ENCODE data around the gene ADD1. TPM values are rescaled to one million over a fixed set of nuclear protein-coding genes. Genes with fewer than 3 reads are reported as not detected.

ADD1 gene
- total RNA-seq, 6 experiments from 2014 or later, result 94.4 to 120 (median 103) TPM

- no peaks in the 10 kb centered on the region for H3K27me3 ChIP-seq
- no peaks in the 10 kb centered on the region for H3K36me3 ChIP-seq
- H3K4me1 ChIP-seq, result peaks cover 0 to 41% (median 5%) of the 10 kb centered on the region in 4 donors
- H3K4me3 ChIP-seq, result peak overlapping the region; percentile 83 to 94 (median 90)
- DNase-seq, result peak; percentile 64 to 70 (median 67)
- WGBS (ENCODE audit: insufficient coverage, low coverage, low lambda C conversion rate, missing lambda C conversion rate), result 0% methylated on average over 23 of the region's 74 CpGs
- H3K9me3 ChIP-seq, result no peaks in the 10 kb centered on the region
- TF ChIP-seq, protein P1, sequence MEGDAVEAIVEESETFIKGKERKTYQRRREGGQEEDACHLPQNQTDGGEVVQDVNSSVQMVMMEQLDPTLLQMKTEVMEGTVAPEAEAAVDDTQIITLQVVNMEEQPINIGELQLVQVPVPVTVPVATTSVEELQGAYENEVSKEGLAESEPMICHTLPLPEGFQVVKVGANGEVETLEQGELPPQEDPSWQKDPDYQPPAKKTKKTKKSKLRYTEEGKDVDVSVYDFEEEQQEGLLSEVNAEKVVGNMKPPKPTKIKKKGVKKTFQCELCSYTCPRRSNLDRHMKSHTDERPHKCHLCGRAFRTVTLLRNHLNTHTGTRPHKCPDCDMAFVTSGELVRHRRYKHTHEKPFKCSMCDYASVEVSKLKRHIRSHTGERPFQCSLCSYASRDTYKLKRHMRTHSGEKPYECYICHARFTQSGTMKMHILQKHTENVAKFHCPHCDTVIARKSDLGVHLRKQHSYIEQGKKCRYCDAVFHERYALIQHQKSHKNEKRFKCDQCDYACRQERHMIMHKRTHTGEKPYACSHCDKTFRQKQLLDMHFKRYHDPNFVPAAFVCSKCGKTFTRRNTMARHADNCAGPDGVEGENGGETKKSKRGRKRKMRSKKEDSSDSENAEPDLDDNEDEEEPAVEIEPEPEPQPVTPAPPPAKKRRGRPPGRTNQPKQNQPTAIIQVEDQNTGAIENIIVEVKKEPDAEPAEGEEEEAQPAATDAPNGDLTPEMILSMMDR (IDR thresholded peaks at IDR 0.05), result no peak
- TF ChIP-seq POLR2A (IDR thresholded peaks at IDR 0.05), result no peak
- peak; percentile 4 to 27 (median 22) for ATAC-seq
- intact Hi-C loops (cut with DNase I), result no loop called here
- H3K27ac ChIP-seq, result peak overlapping the region; percentile 79 to 98 (median 81)
Observed at GRCh38 chr4:2843941-2844584, 419 bp downstream of the ADD1 start.

GRCh38 chr4:2846172-2846571 lies 2.5 kb downstream of the ADD1 start:
- Histone ChIP-seq H3K27me3 (no peaks in the 10 kb centered on the region), H3K27ac (no peak overlapping the region), H3K4me3 (no peak overlapping the region), H3K36me3 (no peaks in the 10 kb centered on the region), H3K4me1 (peaks cover 0 to 51% (median 10%) of the 10 kb centered on the region in 4 donors), H3K9me3 (no peaks in the 10 kb centered on the region)
- TF ChIP-seq, protein P1 (IDR thresholded peaks at IDR 0.05), result no peak
- no peak for TF ChIP-seq POLR2A (IDR thresholded peaks at IDR 0.05)
- intact Hi-C loops (cut with DNase I), result no loop called here
- WGBS (ENCODE audit: insufficient coverage, low coverage, low lambda C conversion rate, missing lambda C conversion rate), result 82% methylated on average over 2 of the region's 2 CpGs
- DNase-seq (no peak), ATAC-seq (no peak)

- TF ChIP-seq POLR2A (IDR thresholded peaks at IDR 0.05), result no peak
- TF ChIP-seq, protein P1 (IDR thresholded peaks at IDR 0.05), result no peak
- Histone ChIP-seq H3K4me3 (no peak overlapping the region), H3K27ac (no peak overlapping the region), H3K9me3 (no peaks in the 10 kb centered on the region), H3K36me3 (no peaks in the 10 kb centered on the region), H3K4me1 (peaks cover 0 to 56% (median 11%) of the 10 kb centered on the region in 4 donors), H3K27me3 (no peaks in the 10 kb centered on the region)
- intact Hi-C loops (cut with DNase I), result no loop called here
- DNase-seq (no peak), ATAC-seq (no peak)
- 83% methylated on average over 8 of the region's 11 CpGs for WGBS (ENCODE audit: insufficient coverage, low coverage, low lambda C conversion rate, missing lambda C conversion rate)
Observed at GRCh38 chr4:2847302-2847871, 3.7 kb downstream of the ADD1 start.

DNA sequence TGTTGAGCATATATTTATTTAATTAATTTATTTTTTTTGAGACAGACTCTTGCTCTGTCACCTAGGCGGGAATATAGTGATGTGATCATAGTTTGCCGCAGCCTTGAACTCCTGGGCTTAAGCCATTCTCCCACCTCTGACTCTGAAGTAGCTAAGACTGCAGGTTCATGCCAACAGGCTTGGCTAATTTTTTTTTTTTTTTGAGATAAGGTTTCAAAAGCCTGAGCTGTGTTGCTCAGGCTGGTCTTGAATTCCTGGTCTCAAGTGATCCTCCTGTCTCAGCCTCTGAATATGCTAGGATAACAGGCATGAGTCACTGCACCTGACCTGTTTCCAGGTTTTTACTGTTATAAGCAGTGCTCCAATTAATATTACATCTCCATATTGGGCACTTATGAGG lies 4.8 kb downstream of the ADD1 start:
- H3K9me3 ChIP-seq, result no peaks in the 10 kb centered on the region
- ATAC-seq, result no peak
- H3K36me3 ChIP-seq, result peaks cover 0 to 2% (median 0%) of the 10 kb centered on the region in 4 donors
- WGBS (ENCODE audit: insufficient coverage, low coverage, low lambda C conversion rate, missing lambda C conversion rate), result 57% methylated on average over 2 of the region's 2 CpGs
- H3K4me1 ChIP-seq, result peaks cover 0 to 61% (median 15%) of the 10 kb centered on the region in 4 donors
- no peak for DNase-seq
- H3K27ac ChIP-seq, result peak overlapping the region in 1 of 3 donors; percentile 34
- intact Hi-C loops (cut with DNase I), result no loop called here
- H3K4me3 ChIP-seq, result no peak overlapping the region
- no peak for TF ChIP-seq POLR2A (IDR thresholded peaks at IDR 0.05)
- TF ChIP-seq, protein P1 (IDR thresholded peaks at IDR 0.05), result no peak
- no peaks in the 10 kb centered on the region for H3K27me3 ChIP-seq

Data from right lobe of liver (tissue), 6 donors.